GM18519 (cell line): ENCODE results near the gene BUB1B.

Experiments used
- ATAC-seq: cut with Tn5 transposase; IDR thresholded peaks from one replicate; pipeline ENCODE4 v1.9.1; 2021; ENCODE audit warnings: mild to moderate bottlenecking, moderate library complexity; ENCODE audit not compliant: unreplicated experiment, low FRiP score

Gene BUB1B

DNA sequence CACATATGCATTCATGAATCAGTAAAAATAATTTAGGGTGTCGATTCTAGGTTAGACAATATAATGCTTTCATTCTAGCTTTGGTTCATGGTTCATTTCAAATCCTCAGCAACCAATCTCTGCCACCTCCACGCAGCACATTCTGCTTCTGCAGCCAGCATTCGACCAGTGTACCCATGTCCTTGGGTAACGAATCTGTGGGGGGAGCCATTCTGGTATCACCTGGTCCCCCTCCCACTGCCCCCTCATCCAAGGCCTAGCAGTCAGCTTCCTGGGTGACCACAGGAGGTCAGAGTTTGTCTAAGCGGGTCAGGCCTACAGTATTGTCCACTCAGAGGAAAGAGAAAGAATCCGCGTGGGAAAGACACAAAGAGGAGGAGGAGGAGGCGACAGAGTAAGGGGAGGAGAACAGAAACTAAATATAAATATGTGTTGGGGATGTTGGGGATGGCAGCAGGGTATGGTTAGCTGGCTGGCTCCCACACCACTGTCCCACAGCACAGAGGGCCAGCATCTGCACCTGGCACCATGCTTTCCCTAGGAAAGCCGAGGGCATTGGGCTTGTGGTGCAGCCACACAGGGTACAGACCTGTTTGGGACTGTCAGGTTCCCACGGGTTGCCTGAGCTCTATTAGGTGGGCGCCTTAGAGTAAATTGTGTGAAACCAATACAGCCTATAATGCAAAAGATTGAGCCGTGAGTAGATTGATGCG lies 90.1 kb downstream of the BUB1B start:
- no peak for ATAC-seq

DNA sequence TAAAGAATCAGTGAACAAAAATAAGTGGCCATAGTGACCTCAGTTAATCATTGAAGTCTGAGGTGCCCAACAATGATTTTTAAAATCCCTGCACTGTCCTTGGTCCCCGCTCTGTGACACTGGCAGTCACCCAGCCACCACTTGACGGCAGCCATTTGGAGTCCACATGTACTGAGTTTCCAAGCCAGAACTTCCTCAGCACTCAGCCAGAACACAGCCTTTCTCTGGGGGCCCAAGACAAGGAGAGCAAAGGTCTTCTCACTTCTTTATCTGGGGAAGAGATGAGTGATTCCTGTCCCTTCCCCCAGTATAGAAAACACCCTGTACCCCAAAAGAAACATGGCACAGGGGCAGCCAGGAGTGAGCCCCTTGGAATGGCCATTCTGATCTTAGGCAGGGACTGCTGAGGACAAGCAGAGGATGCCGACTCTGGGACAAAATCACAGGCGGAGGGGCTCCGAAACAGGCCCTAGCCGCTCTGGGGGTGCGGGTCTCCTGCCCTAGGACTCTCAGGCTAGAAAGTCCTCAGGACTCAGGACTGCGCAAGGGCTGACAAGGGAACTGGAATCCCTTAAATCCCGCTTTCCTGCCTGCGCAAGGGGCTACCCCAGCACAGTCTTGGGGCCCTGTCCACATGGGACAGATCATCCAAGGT lies 90.7 kb downstream of the BUB1B start:
- ATAC-seq: no peak

DNA sequence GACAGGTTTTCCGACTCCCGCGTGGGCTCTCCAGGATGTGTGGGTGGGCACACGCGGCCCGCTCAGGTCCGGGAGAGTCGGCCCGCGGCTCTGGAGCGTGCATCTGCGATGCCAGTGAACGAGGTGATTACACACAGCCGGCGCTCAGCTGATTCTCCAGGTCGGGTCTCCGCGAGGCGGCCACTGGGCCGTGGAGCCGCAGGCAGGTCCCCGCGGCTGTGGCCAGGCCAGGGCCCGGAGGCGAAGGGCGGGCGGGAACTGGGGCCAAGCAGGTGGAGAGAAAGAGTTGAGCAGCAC lies 91.2 kb downstream of the BUB1B start:
- no peak for ATAC-seq

DNA sequence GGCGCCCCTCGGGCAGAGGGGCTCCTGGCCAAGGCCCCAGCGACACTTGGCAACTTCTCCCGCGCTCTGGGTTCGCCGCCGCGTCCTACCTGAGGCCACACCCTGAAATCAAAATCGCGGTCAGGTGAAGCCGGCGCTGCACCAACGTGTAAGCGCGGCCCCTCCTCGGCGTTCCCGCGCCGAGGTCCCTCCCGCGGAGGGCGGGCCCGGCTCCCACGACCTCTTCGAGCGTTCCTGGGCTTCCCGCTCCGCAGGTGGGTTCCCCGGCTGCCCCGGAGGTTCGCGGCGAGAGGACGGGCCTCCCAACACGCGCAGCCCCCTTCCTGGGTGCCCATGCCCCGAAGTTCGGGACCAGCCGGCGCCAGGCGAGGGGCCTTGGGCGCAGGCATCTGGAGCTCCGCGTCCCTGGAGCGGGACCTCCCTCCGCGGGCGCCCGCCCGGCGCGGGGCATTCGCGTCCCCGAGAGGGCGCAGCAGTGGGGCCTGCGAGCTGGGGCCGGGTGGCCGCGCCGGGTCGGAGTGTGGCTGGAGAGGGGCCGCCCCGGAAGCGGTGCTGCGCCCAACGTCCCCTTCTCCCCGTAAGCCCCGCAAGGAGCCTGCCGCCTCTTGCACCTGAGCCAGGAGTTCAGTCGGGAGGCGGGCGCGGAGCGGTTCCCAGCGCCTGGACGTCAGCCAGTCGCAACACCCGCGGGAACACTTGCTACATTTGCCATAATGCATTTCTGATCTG lies 91.7 kb downstream of the BUB1B start:
- ATAC-seq: no peak

DNA sequence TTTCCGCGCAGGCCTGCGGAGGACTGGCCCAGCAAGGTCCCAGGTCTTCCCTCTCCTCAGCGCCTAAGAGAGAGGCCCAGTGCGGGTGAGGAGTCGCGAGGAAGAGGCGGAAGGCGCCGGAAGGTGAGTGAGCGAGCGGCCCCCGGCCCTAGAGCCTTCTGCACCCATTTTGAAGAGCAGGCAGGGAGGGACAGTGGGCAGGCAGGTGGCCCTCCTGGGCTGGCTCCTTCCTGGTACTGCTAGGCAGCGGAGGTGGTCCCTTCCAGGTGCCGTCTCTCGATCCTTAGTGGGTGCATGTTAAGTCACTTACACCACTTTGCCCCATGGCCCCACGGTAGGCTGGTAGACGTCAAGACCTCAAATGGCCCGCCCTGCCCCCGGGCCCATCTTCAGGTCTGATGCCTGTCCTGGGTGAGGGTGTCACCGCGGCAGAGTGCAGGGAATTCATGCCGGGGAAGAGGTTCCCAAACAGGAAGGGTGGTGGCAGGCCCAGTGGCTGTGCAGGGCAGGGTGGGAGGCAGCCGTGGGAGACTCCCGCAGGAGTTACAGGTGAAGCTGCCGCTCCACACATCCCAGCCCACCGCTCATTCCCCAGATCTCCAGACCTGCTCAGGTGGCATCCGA lies 92.4 kb downstream of the BUB1B start:
- ATAC-seq: no peak

DNA sequence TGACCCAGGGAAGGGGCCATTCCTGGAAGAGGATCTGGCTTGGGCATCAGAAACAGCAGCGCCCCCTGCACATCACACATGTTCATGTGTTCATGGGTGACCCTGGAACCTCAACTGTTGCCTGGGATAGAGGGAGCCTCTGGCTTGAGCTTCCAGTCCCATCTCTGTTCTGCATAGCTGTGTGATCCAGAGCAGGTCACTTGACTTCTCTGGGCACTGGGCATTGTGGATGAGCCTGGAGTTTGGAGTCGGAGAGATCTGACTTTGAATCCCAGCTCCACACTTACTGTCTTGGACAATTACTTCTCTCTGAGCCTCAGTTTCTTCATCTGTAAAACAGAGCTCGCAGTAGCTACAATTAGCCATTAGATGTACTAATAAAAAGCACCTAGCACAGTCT lies 93.6 kb downstream of the BUB1B start:
- ATAC-seq: no peak

DNA sequence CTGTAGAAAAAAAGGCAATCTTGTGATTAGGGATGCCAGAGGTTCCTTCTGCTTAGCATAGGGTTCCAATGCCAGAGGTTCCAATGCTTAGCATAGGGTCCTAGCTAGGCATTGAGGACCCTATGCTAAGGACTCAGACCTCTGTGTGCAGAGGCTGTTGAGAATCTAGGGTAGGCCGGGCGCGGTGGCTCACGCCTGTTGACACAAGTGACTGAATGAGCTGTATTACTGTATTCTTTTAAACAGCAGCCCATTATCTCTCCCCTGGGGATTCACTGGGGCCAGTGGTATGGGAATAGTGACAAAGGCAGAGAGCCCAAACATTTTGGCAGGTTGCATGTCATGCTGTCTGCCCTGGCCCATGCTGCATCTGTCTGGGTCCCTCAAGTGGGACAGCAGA lies 94.2 kb downstream of the BUB1B start:
- ATAC-seq: no peak

DNA sequence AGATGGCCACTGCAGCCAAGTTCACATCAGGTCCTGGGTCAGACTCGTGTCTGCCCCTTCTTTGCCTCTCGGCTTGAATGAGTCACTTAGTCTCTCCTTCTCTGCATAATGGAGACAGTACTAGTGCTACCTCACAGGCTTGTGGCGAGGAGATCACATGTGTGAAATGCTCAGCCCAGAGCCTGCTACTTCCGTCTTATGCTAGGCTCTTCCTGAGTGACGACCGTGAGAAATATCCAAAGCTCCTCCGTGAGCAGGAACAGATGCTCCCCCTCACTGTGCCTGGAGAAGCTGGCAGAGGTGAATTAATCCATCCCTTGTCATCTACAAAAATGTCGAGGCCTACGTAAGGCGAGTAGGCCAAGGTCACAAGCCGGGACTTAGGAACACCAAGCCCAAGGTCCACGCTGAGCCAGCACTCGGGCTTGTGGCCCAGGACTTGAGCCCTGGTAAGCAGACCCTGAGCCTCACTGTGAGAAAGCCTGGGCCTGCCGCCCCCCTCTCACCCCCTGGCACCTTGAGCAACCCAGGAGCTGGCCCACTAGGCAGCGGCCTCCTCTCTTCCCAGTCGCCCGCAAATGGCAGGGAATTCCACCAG lies 95.9 kb downstream of the BUB1B start:
- no peak for ATAC-seq

DNA sequence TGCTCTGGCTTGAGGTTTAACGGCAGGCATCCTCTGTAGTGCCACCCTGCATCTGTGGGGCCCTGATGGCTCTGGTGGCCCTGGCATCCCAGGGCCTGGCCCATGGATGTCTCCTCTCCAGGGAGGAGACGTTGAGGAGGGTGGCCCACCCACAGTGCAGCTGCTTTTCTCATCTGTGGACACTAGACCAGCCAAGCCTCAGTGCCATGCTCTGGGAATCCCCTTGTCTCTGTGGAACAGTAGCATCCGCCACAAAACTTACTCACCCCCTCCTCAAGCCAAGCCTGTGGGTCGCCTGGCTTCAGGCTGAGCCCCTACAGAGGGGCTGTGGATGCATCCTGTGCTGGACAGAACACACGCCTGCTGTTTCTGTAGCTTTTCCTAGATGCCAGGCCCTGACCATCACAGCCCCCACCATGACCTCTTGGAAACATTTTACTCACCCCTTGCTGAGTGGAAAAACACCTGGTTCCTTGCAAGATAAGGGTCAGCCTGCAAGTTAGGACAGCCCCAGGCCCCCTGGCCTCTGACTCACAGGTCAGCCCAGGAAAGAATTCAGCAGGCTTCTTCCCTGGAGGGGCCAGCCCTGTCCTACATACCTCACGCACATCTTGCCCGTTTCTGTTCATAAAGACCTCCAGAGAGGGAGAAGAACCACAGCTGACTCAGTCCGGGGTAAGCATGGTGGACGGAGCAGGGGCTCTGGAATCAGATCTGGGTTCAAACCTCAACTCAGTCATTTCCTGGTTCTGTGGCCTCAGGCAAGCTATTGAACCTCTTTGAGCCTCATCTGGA lies 97.0 kb downstream of the BUB1B start:
- no peak for ATAC-seq

DNA sequence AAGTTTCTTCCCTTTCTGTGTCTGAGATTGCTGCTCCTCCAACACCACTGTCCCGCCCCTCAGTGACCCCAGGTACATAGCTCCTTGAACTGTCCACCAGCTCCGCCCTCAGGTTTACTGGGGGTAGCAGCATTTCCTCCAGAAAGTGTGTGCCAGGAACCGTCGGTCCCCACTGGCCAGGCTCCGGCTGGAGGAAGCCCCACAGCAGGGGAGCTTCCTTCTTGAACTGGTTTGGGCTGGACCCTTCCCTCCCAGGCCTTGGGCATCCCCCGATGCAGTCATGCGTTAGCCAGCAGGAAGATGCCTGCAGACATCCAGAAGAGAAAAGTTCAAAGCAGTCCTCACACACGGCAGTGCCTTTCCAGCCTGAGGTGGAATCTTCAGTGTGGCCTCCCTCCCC lies 97.7 kb downstream of the BUB1B start:
- ATAC-seq: no peak

DNA sequence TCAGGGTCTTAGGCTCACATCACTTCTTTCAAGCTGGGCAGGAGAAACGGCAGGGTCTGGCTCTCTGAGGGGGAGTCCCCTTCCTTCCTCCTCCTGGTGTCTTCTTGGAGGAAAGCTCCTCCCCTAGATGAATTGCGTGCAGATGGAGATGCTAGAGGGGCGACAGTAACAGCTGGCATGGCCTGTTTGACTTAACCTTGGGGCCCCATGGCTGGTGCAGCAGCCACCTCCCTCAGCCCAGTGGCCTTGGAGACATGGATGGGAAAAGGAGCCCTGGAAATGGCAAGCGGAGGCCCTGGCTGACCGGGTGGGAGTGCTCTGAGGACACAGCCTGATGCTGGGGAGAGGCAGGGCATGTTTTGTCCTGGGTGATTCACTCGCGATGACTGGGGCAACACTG lies 98.2 kb downstream of the BUB1B start:
- no peak for ATAC-seq

DNA sequence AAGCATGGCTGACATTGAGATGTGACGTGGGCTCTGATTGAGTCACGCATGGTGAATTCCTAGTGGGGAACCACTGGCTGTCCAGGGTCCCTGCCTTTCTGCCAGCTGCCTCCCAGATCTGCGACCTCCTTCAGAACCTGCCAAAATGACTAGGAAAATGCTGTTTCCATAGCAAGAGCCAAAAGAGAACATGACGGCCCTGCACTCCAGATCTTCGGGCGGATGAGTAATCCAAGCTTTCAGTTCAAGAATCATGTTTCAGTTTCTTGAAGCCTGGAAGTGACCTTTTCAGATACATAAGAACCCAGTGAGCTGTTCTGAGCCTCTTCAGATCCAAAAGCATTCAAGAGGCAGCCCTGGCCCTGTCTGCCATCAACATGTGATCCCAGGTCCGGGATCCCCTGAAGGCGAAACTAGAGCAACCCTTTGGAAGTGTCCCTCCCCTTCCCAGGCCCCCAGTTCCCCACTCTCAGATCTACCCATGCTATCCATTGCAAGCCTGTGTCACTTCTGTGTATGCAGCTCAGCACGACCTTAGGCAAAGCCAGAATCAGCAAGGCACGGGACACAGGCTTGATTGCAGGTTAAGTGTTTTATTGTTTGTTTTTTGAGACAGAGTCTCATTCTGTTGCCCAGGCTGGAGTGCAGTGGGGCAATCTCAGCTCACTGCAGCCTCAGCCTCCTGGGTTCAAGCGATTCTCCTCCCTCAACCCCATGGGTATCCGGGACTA lies 102.3 kb downstream of the BUB1B start:
- no peak for ATAC-seq

DNA sequence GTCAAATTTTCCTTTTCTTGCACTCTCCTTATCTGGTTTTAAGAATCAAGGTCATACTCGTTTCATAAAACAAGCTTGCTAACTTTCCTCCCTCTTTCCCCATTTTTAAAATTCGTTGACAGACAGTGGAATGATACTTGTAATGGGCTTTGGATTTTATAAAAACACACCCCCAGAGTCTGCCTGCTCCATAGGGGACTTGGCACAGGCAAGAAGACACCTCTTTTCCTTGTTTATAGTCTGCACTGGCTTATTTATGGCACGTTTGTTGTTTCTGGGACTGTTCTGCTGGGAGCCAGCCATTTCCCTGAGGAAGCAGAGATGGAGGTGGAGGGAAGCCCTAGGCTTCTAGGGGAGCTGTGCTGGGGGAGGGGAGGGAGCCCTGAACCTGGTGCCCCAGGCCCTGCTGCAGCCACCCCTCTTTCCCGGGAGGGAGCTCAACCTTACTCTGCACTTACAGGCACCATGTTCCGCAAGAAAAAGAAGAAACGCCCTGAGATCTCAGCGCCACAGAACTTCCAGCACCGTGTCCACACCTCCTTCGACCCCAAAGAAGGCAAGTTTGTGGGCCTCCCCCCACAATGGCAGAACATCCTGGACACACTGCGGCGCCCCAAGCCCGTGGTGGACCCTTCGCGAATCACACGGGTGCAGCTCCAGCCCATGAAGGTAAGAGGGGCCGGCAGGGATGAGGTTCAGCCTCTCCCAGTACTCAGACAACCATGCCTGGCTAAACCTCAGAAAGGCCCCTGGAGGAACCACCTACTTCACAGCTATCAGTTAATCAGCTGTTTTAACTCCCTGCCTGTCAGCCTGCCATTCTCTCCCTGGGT lies 103.7 kb downstream of the BUB1B start:
- ATAC-seq: no peak

DNA sequence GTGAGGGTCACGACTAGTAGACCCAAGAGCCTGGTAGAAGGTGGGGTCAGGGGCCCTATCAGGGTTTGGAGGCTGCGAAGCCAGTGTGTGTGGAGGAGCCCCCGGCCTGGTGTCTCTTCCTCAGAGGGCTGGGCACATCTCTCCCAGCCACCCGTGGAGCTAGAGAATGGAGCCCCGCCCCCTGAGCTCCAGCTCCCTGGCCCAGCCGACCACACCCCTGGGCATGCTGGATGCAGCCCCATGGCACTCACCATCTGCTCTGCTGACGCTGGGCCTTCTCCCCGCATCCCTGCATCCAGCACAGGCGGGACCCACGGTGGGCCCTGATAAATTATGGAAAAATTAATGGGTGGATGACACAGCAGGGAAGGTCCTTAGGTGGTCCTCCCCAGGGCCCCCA lies 104.5 kb downstream of the BUB1B start:
- ATAC-seq: no peak

DNA sequence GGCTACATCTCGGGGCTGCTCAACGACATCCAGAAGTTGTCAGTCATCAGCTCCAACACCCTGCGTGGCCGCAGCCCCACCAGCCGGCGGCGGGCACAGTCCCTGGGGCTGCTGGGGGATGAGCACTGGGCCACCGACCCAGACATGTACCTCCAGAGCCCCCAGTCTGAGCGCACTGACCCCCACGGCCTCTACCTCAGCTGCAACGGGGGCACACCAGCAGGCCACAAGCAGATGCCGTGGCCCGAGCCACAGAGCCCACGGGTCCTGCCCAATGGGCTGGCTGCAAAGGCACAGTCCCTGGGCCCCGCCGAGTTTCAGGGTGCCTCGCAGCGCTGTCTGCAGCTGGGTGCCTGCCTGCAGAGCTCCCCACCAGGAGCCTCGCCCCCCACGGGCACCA lies 105.0 kb downstream of the BUB1B start:
- no peak for ATAC-seq

DNA sequence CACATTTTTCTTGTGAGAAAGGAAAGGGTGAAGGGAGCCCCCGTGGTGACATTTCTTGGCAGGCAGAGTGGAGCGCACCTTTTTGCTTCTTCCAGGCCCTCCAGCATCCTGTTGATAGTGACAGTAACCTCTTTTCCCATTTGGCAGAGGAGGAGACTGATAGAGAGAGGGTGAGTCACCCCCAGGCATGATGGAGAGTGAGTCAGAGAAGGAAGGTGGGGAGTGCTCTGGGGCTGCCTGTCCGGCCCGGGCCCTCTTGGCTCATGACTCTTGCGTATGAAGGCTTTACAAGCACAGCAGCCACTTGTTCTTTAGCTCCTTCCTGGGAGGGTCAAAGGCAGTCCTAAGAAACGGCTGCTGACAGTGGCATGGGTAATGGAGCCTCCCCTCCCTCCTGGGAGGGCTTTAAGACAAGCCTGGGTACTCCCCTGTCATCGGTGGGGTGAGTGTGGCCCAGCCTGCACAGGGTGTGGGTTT lies 106.0 kb downstream of the BUB1B start:
- ATAC-seq: no peak

DNA sequence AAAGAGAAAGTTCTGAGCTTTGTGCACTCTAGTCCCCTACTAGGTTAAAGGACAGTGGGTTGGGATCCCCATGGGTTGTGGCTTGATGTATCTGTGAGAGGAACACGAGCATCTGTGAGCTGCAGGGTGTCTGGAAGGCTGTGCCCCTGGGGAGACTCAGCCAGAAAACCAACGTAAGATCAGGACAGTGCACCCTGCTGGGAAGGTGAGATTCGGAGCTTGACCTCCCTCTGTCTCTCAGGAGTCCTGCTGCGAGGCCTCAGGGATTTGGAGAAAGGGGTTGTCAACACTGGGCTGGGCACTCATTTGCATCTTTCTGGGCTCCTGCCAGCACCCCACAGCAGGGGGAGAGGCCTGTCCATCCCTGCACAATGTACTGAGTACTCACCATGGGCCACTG lies 106.8 kb downstream of the BUB1B start:
- ATAC-seq: no peak

DNA sequence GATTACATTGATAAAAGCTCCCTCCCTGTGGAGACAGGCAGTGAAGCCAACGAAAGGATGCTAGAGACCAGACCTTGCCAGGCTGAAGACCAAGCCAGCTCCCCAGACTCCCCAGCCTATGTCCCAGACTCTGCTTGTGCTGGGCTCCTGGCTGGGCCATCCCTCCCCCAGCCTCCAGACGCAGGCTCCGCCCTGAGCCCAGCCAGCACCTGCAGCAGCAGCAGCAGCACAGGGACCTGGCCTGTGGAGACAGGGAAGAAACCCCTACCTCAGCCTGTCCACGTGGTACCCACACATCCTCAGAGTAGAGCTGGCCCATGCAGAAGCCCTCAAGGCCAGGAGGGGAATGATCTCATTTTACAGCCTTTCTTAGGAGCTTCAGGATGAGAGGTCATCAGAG lies 108.7 kb downstream of the BUB1B start:
- ATAC-seq: no peak
